ENCODE results near the gene TIMELESS. TPM values are rescaled to one million over a fixed set of nuclear protein-coding genes. Genes with fewer than 3 reads are reported as not detected.

The TIMELESS gene
- total and polyA plus RNA-seq, 10 of the 15 experiments (the other 5 are each of a cell fraction or from before 2014, with no cell fraction given): 5.8 to 57.8 (median 31.8) TPM

- Histone ChIP-seq H3K4me2 (ENCODE audit: control insufficient read depth, insufficient read depth) (no peak overlapping the region), H3K27me3 (replicated peaks in 1 of 2; ENCODE audit: control insufficient read depth in 2 of 2, insufficient read depth in 2 of 2, low read length in 1 of 2) (no peaks in the 10 kb centered on the region), H3K4me1 (ENCODE audit: control insufficient read depth, insufficient read depth, low read length) (peaks cover 10% of the 10 kb centered on the region), H3K36me3 (ENCODE audit: control insufficient read depth in 2 of 2, insufficient read depth in 2 of 2, low read length in 1 of 2) (no peaks in the 10 kb centered on the region), H3K79me2 (ENCODE audit: control insufficient read depth, insufficient read depth, low read length) (no peaks in the 10 kb centered on the region), H2AFZ (ENCODE audit: control insufficient read depth, low read depth, low read length) (no peak overlapping the region), H3K4me3 (no peak overlapping the region), H3K9me3 (replicated peaks; ENCODE audit: control insufficient read depth, insufficient read depth, low read length) (no peaks in the 10 kb centered on the region), H3K9ac (ENCODE audit: control insufficient read depth, insufficient read depth, low read length) (no peak overlapping the region), H4K20me1 (ENCODE audit: control insufficient read depth, insufficient read depth) (no peaks in the 10 kb centered on the region), H3K27ac (ENCODE audit: control insufficient read depth, insufficient read depth) (no peak overlapping the region)
- CTCF ChIA-PET: interaction anchor here (0.6 to 8.8 kb wide), 11 partner anchors 13 to 344 kb away, joined by 3 to 89 read pairs (median 15); partner anchors contain the start of genes CNPY2, SMARCC2, TIMELESS and ZC3H10
- ATAC-seq: no peak
- in situ Hi-C loops (cut with MboI): loop anchor here (5.0 kb wide), 1 partner anchor 340 kb away; no protein-coding TSS in a partner anchor
- no peak for FAIRE-seq
- POLR2A ChIA-PET: interaction anchor here (0.6 to 4.9 kb wide), 7 partner anchors 14 to 240 kb away, joined by 3 to 63 read pairs (median 3); partner anchors contain the start of genes PAN2, STAT2 and TIMELESS
- intact Hi-C loops (cut with micrococcal nuclease; ENCODE audit: unreplicated experiment): loop anchor here (5.0 to 10.0 kb wide), 2 partner anchors 130 to 198 kb away; partner anchors contain the start of genes COQ10A and PAN2
- RAD21 ChIA-PET (ENCODE audit: unreplicated experiment): interaction anchor here (1.3 to 5.5 kb wide), 6 partner anchors 12 to 273 kb away, joined by 4 to 71 read pairs (median 20); partner anchors contain the start of genes CNPY2, SMARCC2, STAT2 and TIMELESS
- no peak for TF ChIP-seq HDGF (IDR thresholded peaks at IDR 0.05)
- TF ChIP-seq, protein P1, sequence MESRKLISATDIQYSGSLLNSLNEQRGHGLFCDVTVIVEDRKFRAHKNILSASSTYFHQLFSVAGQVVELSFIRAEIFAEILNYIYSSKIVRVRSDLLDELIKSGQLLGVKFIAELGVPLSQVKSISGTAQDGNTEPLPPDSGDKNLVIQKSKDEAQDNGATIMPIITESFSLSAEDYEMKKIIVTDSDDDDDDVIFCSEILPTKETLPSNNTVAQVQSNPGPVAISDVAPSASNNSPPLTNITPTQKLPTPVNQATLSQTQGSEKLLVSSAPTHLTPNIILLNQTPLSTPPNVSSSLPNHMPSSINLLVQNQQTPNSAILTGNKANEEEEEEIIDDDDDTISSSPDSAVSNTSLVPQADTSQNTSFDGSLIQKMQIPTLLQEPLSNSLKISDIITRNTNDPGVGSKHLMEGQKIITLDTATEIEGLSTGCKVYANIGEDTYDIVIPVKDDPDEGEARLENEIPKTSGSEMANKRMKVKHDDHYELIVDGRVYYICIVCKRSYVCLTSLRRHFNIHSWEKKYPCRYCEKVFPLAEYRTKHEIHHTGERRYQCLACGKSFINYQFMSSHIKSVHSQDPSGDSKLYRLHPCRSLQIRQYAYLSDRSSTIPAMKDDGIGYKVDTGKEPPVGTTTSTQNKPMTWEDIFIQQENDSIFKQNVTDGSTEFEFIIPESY (IDR thresholded peaks at IDR 0.05): no peak
- SMC1A ChIA-PET (ENCODE audit: uncharacterized antibody, unreplicated experiment): interaction anchor here (0.6 to 4.7 kb wide), 7 partner anchors 18 to 256 kb away, joined by 3 to 42 read pairs (median 8); partner anchors contain the start of genes ANKRD52, CNPY2 and STAT2
- DNase-seq (ENCODE audit: low read depth, low spot score): no peak
- BruUV-seq (replicated peaks): no TSS peak
These were observed 13.3 kb upstream of the TIMELESS start for GRCh38 chr12:56462565-56462964.

Measured in GM12878 (cell line).